PFSK-1 (cell line): Measurements from ENCODE around the gene POLL.

Experiments used
- FOXP2 ChIP-seq: optimal IDR thresholded peaks from 2 replicates; pipeline ENCODE3; 2011; ENCODE audit warnings: borderline replicate concordance, control low read depth, inconsistent platforms; ENCODE audit not compliant: insufficient read depth; ENCODE audit errors: extremely low read length, extremely low read depth
- POLR2AphosphoS5 ChIP-seq: IDR thresholded peaks from 2 replicates; pipeline ENCODE4 v1.6.1; 2012; ENCODE audit warnings: low read depth, mild to moderate bottlenecking, control low read depth, low read length, moderate library complexity
- SIN3A ChIP-seq: IDR thresholded peaks from 2 replicates; pipeline ENCODE4 v1.6.1; 2012; ENCODE audit warnings: mild to moderate bottlenecking, low read length, moderate library complexity, borderline replicate concordance; ENCODE audit not compliant: insufficient read depth

- TF ChIP-seq FOXP2, result no peak
- TF ChIP-seq SIN3A, result no peak
- TF ChIP-seq POLR2AphosphoS5, result no peak
These were observed 19.1 kb upstream of the POLL start for GRCh38 chr10:101607124-101607523.
